Endodermal cell (in vitro differentiated cells): Measurements from ENCODE around the gene PHF12. TPM values are rescaled to one million over a fixed set of nuclear protein-coding genes. Genes with fewer than 3 reads are reported as not detected.
A peak's percentile ranks its signal among the peaks of the same experiment; 100 is the strongest.

Experiments
- DNase-seq: peaks from one replicate; pipeline ENCODE4 v3.0.0-alpha.2; 2017
- H3K27ac ChIP-seq: 2 replicates; pipeline ENCODE4 v1.5.1; 2013; ENCODE audit warnings: mild to moderate bottlenecking, low read depth, low read length, moderate library complexity
- H3K27me3 ChIP-seq: 2 replicates; pipeline ENCODE4 v1.6.1; 2013; ENCODE audit warnings: mild to moderate bottlenecking, low read length, moderate library complexity; ENCODE audit not compliant: insufficient read depth, control insufficient read depth, poor library complexity, severe bottlenecking
- H3K36me3 ChIP-seq: 2 replicates; pipeline ENCODE4 v1.7.0; 2013; ENCODE audit warnings: mild to moderate bottlenecking, low read length, moderate library complexity; ENCODE audit not compliant: control insufficient read depth, insufficient read depth
- H3K4me1 ChIP-seq: one replicate; pipeline ENCODE4 v1.7.0; 2013; ENCODE audit warnings: low read length; ENCODE audit not compliant: control insufficient read depth, insufficient read depth
- H3K4me3 ChIP-seq: 2 replicates; pipeline ENCODE4 v1.5.1; 2013; ENCODE audit warnings: mild to moderate bottlenecking, low read length, moderate library complexity
- H3K9ac ChIP-seq: 2 replicates; pipeline ENCODE4 v1.6.1; 2013; ENCODE audit warnings: mild to moderate bottlenecking, low read length, moderate library complexity; ENCODE audit not compliant: poor library complexity, severe bottlenecking; ENCODE audit errors: extremely low read depth
- H3K9me3 ChIP-seq: 2 replicates; pipeline ENCODE4 v1.6.1; 2013; ENCODE audit warnings: mild to moderate bottlenecking, low read length, moderate library complexity; ENCODE audit not compliant: control insufficient read depth
- H3K27ac Mint-ChIP-seq: 2 replicates; pipeline ENCODE4 v1.8.0; 2020; ENCODE audit warnings: mixed read lengths
- H3K27me3 Mint-ChIP-seq: 2 replicates; pipeline ENCODE4 v1.8.0; 2021; ENCODE audit warnings: mild to moderate bottlenecking, mixed read lengths; ENCODE audit not compliant: insufficient read depth
- H3K36me3 Mint-ChIP-seq: 2 replicates; pipeline ENCODE4 v1.8.0; 2020; ENCODE audit warnings: low read depth, mixed read lengths
- H3K4me1 Mint-ChIP-seq: 2 replicates; pipeline ENCODE4 v1.8.0; 2020; ENCODE audit warnings: mixed read lengths
- H3K4me3 Mint-ChIP-seq: 2 replicates; pipeline ENCODE4 v1.8.0; 2020; ENCODE audit warnings: mild to moderate bottlenecking, moderate library complexity, mixed read lengths
- H3K9me3 Mint-ChIP-seq: 2 replicates; pipeline ENCODE4 v1.8.0; 2020; ENCODE audit warnings: mild to moderate bottlenecking, mixed read lengths
- CTCF ChIP-seq: fragments of 200-600 bp; sonication (generic); conservative IDR thresholded peaks from 2 replicates; pipeline ENCODE4 v1.5.0; 2021; ENCODE audit warnings: antibody characterized with exemption, mild to moderate bottlenecking
- WGBS, 2 experiments: methylation state at CpG; one replicate each; pipeline versions ENCODE4 v1.1.5 to v1.1.7; 2013; ENCODE audit warnings: missing lambda C conversion rate in 2 of 2, mixed read lengths in 1 of 2; ENCODE audit not compliant: insufficient coverage in 1 of 2, insufficient read length in 1 of 2; 5-methylcytosine and 5-hydroxymethylcytosine counted together
- total RNA-seq, 2 donors: library from RNA; stranded (reverse); fragmentation: NEBNext Ultra II Directional in 1 of 2; extraction: Animal tissue kit (Norgen Biotek cat#: 25700) in 1 of 2; gene quantifications; 2 replicates in 1 of 2; 3 replicates in 1 of 2; pipeline ENCODE4 v1.2.1, GENCODE V29; 2021

PHF12 gene
- total RNA-seq, 2 donors from 2014 or later: 60.0 to 61.0 TPM

GRCh38 chr17:28957992-28958355 lies 6.7 kb upstream of the PHF12 start:
- Histone ChIP-seq H3K27ac (no peak overlapping the region), H3K36me3 (no peaks in the 10 kb centered on the region), H3K9ac (no peak overlapping the region), H3K27me3 (no peaks in the 10 kb centered on the region), H3K9me3 (no peaks in the 10 kb centered on the region), H3K4me3 (no peak overlapping the region), H3K4me1 (peaks cover 3% of the 10 kb centered on the region)
- no peaks in the 10 kb centered on the region for H3K36me3 Mint-ChIP-seq
- H3K4me1 Mint-ChIP-seq: peaks cover 5% of the 10 kb centered on the region
- WGBS, 2 experiments: 92 to 97% methylated on average over 7 of the region's 7 CpGs
- no peak overlapping the region for H3K4me3 Mint-ChIP-seq
- no peaks in the 10 kb centered on the region for H3K9me3 Mint-ChIP-seq
- H3K27me3 Mint-ChIP-seq: peaks cover 4% of the 10 kb centered on the region
- no peak overlapping the region for H3K27ac Mint-ChIP-seq
- DNase-seq: peak; percentile 41
- TF ChIP-seq CTCF: no peak

GRCh38 chr17:28957277-28957991 lies 6.1 kb upstream of the PHF12 start:
- WGBS, 2 experiments: 95 to 96% methylated on average over 9 to 13 of the region's 13 CpGs
- no peak overlapping the region for H3K4me3 ChIP-seq
- no peaks in the 10 kb centered on the region for H3K9me3 ChIP-seq
- no peak overlapping the region for H3K9ac ChIP-seq
- H3K9me3 Mint-ChIP-seq: no peaks in the 10 kb centered on the region
- H3K4me1 Mint-ChIP-seq: peaks cover 5% of the 10 kb centered on the region
- no peak overlapping the region for H3K27ac Mint-ChIP-seq
- H3K4me3 Mint-ChIP-seq: no peak overlapping the region
- H3K27me3 Mint-ChIP-seq: peaks cover 4% of the 10 kb centered on the region
- no peaks in the 10 kb centered on the region for H3K36me3 ChIP-seq
- H3K27ac ChIP-seq: no peak overlapping the region
- TF ChIP-seq CTCF: no peak
- H3K4me1 ChIP-seq: peaks cover 3% of the 10 kb centered on the region
- no peaks in the 10 kb centered on the region for H3K36me3 Mint-ChIP-seq
- no peaks in the 10 kb centered on the region for H3K27me3 ChIP-seq
- no peak for DNase-seq

- Histone ChIP-seq H3K9me3 (no peaks in the 10 kb centered on the region), H3K36me3 (no peaks in the 10 kb centered on the region), H3K27me3 (no peaks in the 10 kb centered on the region), H3K27ac (no peak overlapping the region), H3K9ac (no peak overlapping the region), H3K4me3 (no peak overlapping the region), H3K4me1 (peaks cover 3% of the 10 kb centered on the region)
- peaks cover 5% of the 10 kb centered on the region for H3K4me1 Mint-ChIP-seq
- no peaks in the 10 kb centered on the region for H3K9me3 Mint-ChIP-seq
- H3K36me3 Mint-ChIP-seq: no peaks in the 10 kb centered on the region
- H3K27ac Mint-ChIP-seq: no peak overlapping the region
- no peak overlapping the region for H3K4me3 Mint-ChIP-seq
- H3K27me3 Mint-ChIP-seq: peaks cover under 1% of the 10 kb centered on the region
- no peak for TF ChIP-seq CTCF
- DNase-seq: no peak
- 93 to 96% methylated on average over 3 of the region's 3 CpGs for WGBS, 2 experiments
Observed at GRCh38 chr17:28956861-28957260, 5.5 kb upstream of the PHF12 start.
